ENCODE measurements around the gene PLPPR1. TPM values are rescaled to one million over a fixed set of nuclear protein-coding genes. Genes with fewer than 3 reads are reported as not detected.

The PLPPR1 gene
- polyA plus RNA-seq, 3 donors: not detected

DNA sequence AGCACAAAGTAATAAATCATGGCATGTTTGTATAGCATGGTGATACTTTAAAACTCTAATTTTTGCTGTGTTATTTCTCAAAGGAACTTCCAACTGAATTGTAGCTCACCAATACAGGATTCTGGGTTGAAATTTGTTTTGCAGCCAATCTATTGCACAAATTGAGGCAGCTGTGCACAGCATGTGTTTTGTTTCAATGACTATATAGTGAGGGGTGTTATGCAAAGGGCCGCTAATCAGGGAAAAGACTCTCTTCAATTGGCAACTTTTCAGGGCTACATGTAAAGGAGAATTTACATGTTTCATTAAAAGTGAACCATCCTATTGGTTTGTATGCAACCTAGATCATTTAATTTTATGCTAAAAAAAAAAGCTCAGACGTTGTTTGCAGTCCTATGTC lies 44.6 kb downstream of the PLPPR1 start:
- Histone ChIP-seq H3K4me1 (ENCODE audit: control insufficient read depth in 1 of 2, insufficient read depth in 2 of 2, low read length in 2 of 2) (no peaks in the 10 kb centered on the region), H3K27me3 (ENCODE audit: control insufficient read depth in 2 of 2, insufficient read depth in 2 of 2, low read length in 2 of 2) (no peaks in the 10 kb centered on the region), H3K4me3 (replicated peaks in 1 of 3; ENCODE audit: low read depth in 2 of 3, low read length in 3 of 3) (no peak overlapping the region), H3K79me2 (ENCODE audit: insufficient read depth, low read length) (no peaks in the 10 kb centered on the region), H4K20me1 (ENCODE audit: insufficient read depth, low read length) (no peaks in the 10 kb centered on the region), H3K36me3 (replicated peaks in 1 of 2; ENCODE audit: control insufficient read depth in 1 of 2, insufficient read depth in 2 of 2, low read length in 2 of 2) (no peaks in the 10 kb centered on the region), H3K9me3 (replicated peaks in 1 of 2; ENCODE audit: control insufficient read depth in 1 of 2, insufficient read depth in 1 of 2, low read length in 2 of 2) (no peaks in the 10 kb centered on the region), H3K4me2 (replicated peaks; ENCODE audit: extremely low read depth, low read length, poor library complexity, severe bottlenecking) (no peak overlapping the region), H2AFZ (ENCODE audit: insufficient read depth, low read depth, low read length, poor library complexity, severe bottlenecking) (no peak overlapping the region), H3K27ac (ENCODE audit: low read depth in 1 of 2, low read length in 2 of 2) (no peak overlapping the region), H3K9ac (ENCODE audit: insufficient read depth, low read length, poor library complexity, severe bottlenecking) (no peak overlapping the region)
- peaks cover 0 to 2% (median 1%) of the 10 kb centered on the region in 3 donors for H3K27me3 Mint-ChIP-seq (ENCODE audit: low read depth in 3 of 3)
- H3K27ac Mint-ChIP-seq: no peak overlapping the region
- WGBS (ENCODE audit: insufficient coverage): no CpG with 5 or more reads among the region's 2 CpGs
- no peak overlapping the region for H3K4me3 Mint-ChIP-seq
- no peaks in the 10 kb centered on the region for H3K4me1 Mint-ChIP-seq
- TF ChIP-seq, protein P1, sequence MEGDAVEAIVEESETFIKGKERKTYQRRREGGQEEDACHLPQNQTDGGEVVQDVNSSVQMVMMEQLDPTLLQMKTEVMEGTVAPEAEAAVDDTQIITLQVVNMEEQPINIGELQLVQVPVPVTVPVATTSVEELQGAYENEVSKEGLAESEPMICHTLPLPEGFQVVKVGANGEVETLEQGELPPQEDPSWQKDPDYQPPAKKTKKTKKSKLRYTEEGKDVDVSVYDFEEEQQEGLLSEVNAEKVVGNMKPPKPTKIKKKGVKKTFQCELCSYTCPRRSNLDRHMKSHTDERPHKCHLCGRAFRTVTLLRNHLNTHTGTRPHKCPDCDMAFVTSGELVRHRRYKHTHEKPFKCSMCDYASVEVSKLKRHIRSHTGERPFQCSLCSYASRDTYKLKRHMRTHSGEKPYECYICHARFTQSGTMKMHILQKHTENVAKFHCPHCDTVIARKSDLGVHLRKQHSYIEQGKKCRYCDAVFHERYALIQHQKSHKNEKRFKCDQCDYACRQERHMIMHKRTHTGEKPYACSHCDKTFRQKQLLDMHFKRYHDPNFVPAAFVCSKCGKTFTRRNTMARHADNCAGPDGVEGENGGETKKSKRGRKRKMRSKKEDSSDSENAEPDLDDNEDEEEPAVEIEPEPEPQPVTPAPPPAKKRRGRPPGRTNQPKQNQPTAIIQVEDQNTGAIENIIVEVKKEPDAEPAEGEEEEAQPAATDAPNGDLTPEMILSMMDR (IDR thresholded peaks at IDR 0.05): no peak
- no peaks in the 10 kb centered on the region for H3K36me3 Mint-ChIP-seq
- peaks cover 0 to 5% (median 0%) of the 10 kb centered on the region in 7 donors for H3K9me3 Mint-ChIP-seq
- DNase-seq: no peak
- intact Hi-C loops (cut with micrococcal nuclease): no loop called here

DNA sequence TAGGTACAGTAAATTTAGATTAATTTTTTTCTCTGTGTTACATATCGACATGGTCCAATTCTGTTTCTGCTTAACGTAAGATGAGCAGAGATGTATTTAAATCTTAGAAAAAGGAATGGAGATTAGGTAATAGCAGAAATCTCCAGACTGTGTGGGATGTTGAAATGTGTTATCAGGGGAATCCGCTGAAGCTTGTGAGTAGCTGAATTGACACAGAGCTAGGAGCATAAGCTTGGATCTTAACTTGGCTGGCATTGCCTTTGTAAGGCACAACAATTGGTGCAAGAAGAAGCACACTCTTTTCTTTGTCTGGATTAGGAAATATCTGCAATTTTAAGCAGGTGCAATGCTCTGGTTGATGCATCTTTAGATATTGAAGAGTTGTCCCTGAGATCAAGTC lies 53.1 kb downstream of the PLPPR1 start:
- H3K27ac Mint-ChIP-seq: no peak overlapping the region
- intact Hi-C loops (cut with micrococcal nuclease): no loop called here
- peaks cover 0 to 1% (median 0%) of the 10 kb centered on the region in 3 donors for H3K27me3 Mint-ChIP-seq (ENCODE audit: low read depth in 3 of 3)
- Histone ChIP-seq H3K9me3 (replicated peaks in 1 of 2; ENCODE audit: control insufficient read depth in 1 of 2, insufficient read depth in 1 of 2, low read length in 2 of 2) (no peaks in the 10 kb centered on the region), H3K9ac (ENCODE audit: insufficient read depth, low read length, poor library complexity, severe bottlenecking) (no peak overlapping the region), H3K79me2 (ENCODE audit: insufficient read depth, low read length) (no peaks in the 10 kb centered on the region), H3K4me2 (replicated peaks; ENCODE audit: extremely low read depth, low read length, poor library complexity, severe bottlenecking) (no peak overlapping the region), H3K27me3 (ENCODE audit: control insufficient read depth in 2 of 2, insufficient read depth in 2 of 2, low read length in 2 of 2) (no peaks in the 10 kb centered on the region), H3K36me3 (replicated peaks in 1 of 2; ENCODE audit: control insufficient read depth in 1 of 2, insufficient read depth in 2 of 2, low read length in 2 of 2) (no peaks in the 10 kb centered on the region), H3K4me3 (replicated peaks in 1 of 3; ENCODE audit: low read depth in 2 of 3, low read length in 3 of 3) (no peak overlapping the region), H2AFZ (ENCODE audit: insufficient read depth, low read depth, low read length, poor library complexity, severe bottlenecking) (no peak overlapping the region), H3K4me1 (ENCODE audit: control insufficient read depth in 1 of 2, insufficient read depth in 2 of 2, low read length in 2 of 2) (no peaks in the 10 kb centered on the region), H4K20me1 (ENCODE audit: insufficient read depth, low read length) (no peaks in the 10 kb centered on the region), H3K27ac (ENCODE audit: low read depth in 1 of 2, low read length in 2 of 2) (no peak overlapping the region)
- TF ChIP-seq, protein P1 (IDR thresholded peaks at IDR 0.05): no peak
- H3K4me1 Mint-ChIP-seq: no peaks in the 10 kb centered on the region
- no peak for DNase-seq
- peaks cover 0 to 11% (median 0%) of the 10 kb centered on the region in 7 donors for H3K9me3 Mint-ChIP-seq
- 100% methylated on average over 2 of the region's 3 CpGs for WGBS (ENCODE audit: insufficient coverage)
- H3K36me3 Mint-ChIP-seq: no peaks in the 10 kb centered on the region
- H3K4me3 Mint-ChIP-seq: no peak overlapping the region

Data from CD14-positive monocyte (primary cell).